Measurements from ENCODE around the gene COX8C.

DNA sequence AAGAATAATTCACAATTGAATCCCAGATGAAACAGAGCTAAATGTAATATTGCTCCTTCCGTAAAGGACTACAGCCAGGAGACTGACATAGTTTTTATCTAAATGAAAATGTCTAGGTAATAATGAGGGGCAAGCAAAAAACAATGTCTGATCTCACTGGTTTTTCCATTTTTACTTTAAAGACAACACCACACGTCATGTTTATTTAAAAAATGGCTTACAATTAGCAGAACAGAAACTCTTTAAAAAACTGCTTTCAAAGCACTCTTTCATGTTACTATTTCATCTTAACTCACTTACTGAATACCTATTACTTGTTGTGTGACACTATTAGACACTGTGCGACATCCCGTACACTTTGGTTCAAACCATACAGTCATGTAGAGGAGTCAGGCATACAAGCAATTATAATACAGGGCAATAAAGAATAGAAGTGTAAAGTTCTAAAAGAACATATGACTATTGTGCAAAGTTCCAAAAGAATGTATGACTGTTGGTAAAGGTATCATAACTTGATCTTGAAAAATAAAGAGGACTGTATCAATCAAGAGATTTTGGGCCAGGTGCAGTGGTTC lies 23.3 kb upstream of the COX8C start:
- TF ChIP-seq, protein P1, sequence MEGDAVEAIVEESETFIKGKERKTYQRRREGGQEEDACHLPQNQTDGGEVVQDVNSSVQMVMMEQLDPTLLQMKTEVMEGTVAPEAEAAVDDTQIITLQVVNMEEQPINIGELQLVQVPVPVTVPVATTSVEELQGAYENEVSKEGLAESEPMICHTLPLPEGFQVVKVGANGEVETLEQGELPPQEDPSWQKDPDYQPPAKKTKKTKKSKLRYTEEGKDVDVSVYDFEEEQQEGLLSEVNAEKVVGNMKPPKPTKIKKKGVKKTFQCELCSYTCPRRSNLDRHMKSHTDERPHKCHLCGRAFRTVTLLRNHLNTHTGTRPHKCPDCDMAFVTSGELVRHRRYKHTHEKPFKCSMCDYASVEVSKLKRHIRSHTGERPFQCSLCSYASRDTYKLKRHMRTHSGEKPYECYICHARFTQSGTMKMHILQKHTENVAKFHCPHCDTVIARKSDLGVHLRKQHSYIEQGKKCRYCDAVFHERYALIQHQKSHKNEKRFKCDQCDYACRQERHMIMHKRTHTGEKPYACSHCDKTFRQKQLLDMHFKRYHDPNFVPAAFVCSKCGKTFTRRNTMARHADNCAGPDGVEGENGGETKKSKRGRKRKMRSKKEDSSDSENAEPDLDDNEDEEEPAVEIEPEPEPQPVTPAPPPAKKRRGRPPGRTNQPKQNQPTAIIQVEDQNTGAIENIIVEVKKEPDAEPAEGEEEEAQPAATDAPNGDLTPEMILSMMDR (conservative IDR thresholded peaks at IDR 0.05), result no peak
- TF ChIP-seq EZH2 (IDR thresholded peaks at IDR 0.05; ENCODE audit: low read depth), result no peak
